Liver (tissue), 3 donors: ENCODE results near the gene CHD5.

ENCODE experiments used
- CTCF ChIP-seq: fragments of 150-350 bp; IDR thresholded peaks from 2 replicates; pipeline ENCODE4 v1.5.1; 2017; ENCODE audit warnings: improper control_type of control experiment, low read depth, low read length; ENCODE audit not compliant: missing input control
- FOXA1 ChIP-seq: IDR thresholded peaks from 2 replicates; pipeline ENCODE4 v1.6.1; 2016; ENCODE audit warnings: antibody characterized with exemption
- GABPA ChIP-seq, 2 donors: IDR thresholded peaks in 1 of 2; conservative IDR thresholded peaks in 1 of 2; 2 replicates each; pipeline ENCODE4 v1.6.1; 2016; ENCODE audit warnings: antibody characterized with exemption in 2 of 2, mild to moderate bottlenecking in 1 of 2, moderate library complexity in 1 of 2
- YY1 ChIP-seq: IDR thresholded peaks from 2 replicates; pipeline ENCODE4 v1.6.1; 2016; ENCODE audit warnings: antibody characterized with exemption, mild to moderate bottlenecking
- TF ChIP-seq, protein P1 (sequence below): IDR thresholded peaks from 2 replicates; pipeline ENCODE4 v1.6.1; 2016; ENCODE audit warnings: antibody characterized with exemption, mild to moderate bottlenecking
- TF ChIP-seq, protein P2 (sequence below): IDR thresholded peaks from 2 replicates; pipeline ENCODE4 v1.6.1; 2016; ENCODE audit warnings: antibody characterized with exemption
- donor health status: healthy.
- donor health status: healthy.

GRCh38 chr1:6163973-6164617 lies 16.0 kb downstream of the CHD5 start:
- no peak for TF ChIP-seq YY1
- TF ChIP-seq CTCF, result no peak
- TF ChIP-seq, protein P1, sequence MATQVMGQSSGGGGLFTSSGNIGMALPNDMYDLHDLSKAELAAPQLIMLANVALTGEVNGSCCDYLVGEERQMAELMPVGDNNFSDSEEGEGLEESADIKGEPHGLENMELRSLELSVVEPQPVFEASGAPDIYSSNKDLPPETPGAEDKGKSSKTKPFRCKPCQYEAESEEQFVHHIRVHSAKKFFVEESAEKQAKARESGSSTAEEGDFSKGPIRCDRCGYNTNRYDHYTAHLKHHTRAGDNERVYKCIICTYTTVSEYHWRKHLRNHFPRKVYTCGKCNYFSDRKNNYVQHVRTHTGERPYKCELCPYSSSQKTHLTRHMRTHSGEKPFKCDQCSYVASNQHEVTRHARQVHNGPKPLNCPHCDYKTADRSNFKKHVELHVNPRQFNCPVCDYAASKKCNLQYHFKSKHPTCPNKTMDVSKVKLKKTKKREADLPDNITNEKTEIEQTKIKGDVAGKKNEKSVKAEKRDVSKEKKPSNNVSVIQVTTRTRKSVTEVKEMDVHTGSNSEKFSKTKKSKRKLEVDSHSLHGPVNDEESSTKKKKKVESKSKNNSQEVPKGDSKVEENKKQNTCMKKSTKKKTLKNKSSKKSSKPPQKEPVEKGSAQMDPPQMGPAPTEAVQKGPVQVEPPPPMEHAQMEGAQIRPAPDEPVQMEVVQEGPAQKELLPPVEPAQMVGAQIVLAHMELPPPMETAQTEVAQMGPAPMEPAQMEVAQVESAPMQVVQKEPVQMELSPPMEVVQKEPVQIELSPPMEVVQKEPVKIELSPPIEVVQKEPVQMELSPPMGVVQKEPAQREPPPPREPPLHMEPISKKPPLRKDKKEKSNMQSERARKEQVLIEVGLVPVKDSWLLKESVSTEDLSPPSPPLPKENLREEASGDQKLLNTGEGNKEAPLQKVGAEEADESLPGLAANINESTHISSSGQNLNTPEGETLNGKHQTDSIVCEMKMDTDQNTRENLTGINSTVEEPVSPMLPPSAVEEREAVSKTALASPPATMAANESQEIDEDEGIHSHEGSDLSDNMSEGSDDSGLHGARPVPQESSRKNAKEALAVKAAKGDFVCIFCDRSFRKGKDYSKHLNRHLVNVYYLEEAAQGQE, result no peak
- TF ChIP-seq GABPA (IDR thresholded peaks at IDR 0.05 in 1 of 2, conservative IDR thresholded peaks at IDR 0.05 in 1 of 2), result no peak
- TF ChIP-seq FOXA1, result no peak
- TF ChIP-seq, protein P2, sequence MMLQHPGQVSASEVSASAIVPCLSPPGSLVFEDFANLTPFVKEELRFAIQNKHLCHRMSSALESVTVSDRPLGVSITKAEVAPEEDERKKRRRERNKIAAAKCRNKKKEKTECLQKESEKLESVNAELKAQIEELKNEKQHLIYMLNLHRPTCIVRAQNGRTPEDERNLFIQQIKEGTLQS, result no peak
